ENCODE results near the gene JPH2. TPM values are rescaled to one million over a fixed set of nuclear protein-coding genes. Genes with fewer than 3 reads are reported as not detected.

JPH2 gene
- total RNA-seq, 6 donors from 2014 or later = 3.5 to 9.2 (median 5.0) TPM

- Histone ChIP-seq H3K36me3 (no peaks in the 10 kb centered on the region), H3K4me3 (peak overlapping the region; percentile 34 to 46 (median 36)), H3K27ac (peak overlapping the region in 3 of 4 donors; percentile 45 to 73 (median 68)), H3K27me3 (peaks cover 0 to 12% (median 4%) of the 10 kb centered on the region in 4 donors), H3K4me1 (peaks cover 12 to 19% (median 16%) of the 10 kb centered on the region in 4 donors), H3K9me3 (no peaks in the 10 kb centered on the region)
- DNase-seq = peak in 1 of 2 donors; percentile 51
- no peak for ATAC-seq (ENCODE audit: low FRiP score in 2 of 2)
- 4 to 18% methylated on average over 4 to 14 of the region's 14 CpGs for WGBS, 2 donors
- TF ChIP-seq EP300 (IDR thresholded peaks at IDR 0.05) = no peak
- TF ChIP-seq POLR2A (IDR thresholded peaks at IDR 0.05) = no peak
- no peak for TF ChIP-seq POLR2AphosphoS5 (IDR thresholded peaks at IDR 0.05)
- TF ChIP-seq CTCF (IDR thresholded peaks at IDR 0.05) = no peak
These were observed 324 bp downstream of the JPH2 start for GRCh38 chr20:44186674-44187053.

GRCh38 chr20:44186201-44186600, 787 bp downstream of the JPH2 start:
- Histone ChIP-seq H3K9me3 (no peaks in the 10 kb centered on the region), H3K27ac (peak overlapping the region in 3 of 4 donors; percentile 45 to 73 (median 68)), H3K4me3 (peak overlapping the region; percentile 34 to 46 (median 36)), H3K36me3 (no peaks in the 10 kb centered on the region), H3K27me3 (peaks cover 0 to 12% (median 4%) of the 10 kb centered on the region in 4 donors), H3K4me1 (peaks cover 12 to 24% (median 16%) of the 10 kb centered on the region in 4 donors)
- DNase-seq (peak in 1 of 2 donors; percentile 46), ATAC-seq (ENCODE audit: low FRiP score in 2 of 2) (no peak)
- TF ChIP-seq CTCF (IDR thresholded peaks at IDR 0.05) (no peak), POLR2AphosphoS5 (IDR thresholded peaks at IDR 0.05) (no peak), POLR2A (IDR thresholded peaks at IDR 0.05) (no peak)
- 84 to 97% methylated on average over 10 to 14 of the region's 14 CpGs for WGBS, 2 donors

- ATAC-seq (ENCODE audit: low FRiP score in 2 of 2) (no peak), DNase-seq (no peak)
- Histone ChIP-seq H3K4me3 (peak overlapping the region in 2 of 4 donors; percentile 37 to 46), H3K27me3 (peaks cover 0 to 12% (median 4%) of the 10 kb centered on the region in 4 donors), H3K4me1 (peaks cover 12 to 24% (median 16%) of the 10 kb centered on the region in 4 donors), H3K36me3 (no peaks in the 10 kb centered on the region), H3K27ac (no peak overlapping the region), H3K9me3 (no peaks in the 10 kb centered on the region)
- WGBS, 2 donors = 78 to 96% methylated on average over 4 of the region's 4 CpGs
- TF ChIP-seq POLR2A (IDR thresholded peaks at IDR 0.05) (no peak), CTCF (IDR thresholded peaks at IDR 0.05) (no peak), EP300 (IDR thresholded peaks at IDR 0.05) (no peak), POLR2AphosphoS5 (IDR thresholded peaks at IDR 0.05) (no peak)
These were observed 1.4 kb downstream of the JPH2 start for GRCh38 chr20:44185574-44185973.

- Histone ChIP-seq H3K9me3 (no peaks in the 10 kb centered on the region), H3K4me3 (peak overlapping the region in 2 of 4 donors; percentile 2 to 5), H3K27me3 (peaks cover 0 to 12% (median 4%) of the 10 kb centered on the region in 4 donors), H3K36me3 (no peaks in the 10 kb centered on the region), H3K27ac (no peak overlapping the region), H3K4me1 (peaks cover 12 to 23% (median 16%) of the 10 kb centered on the region in 4 donors)
- DNase-seq (no peak), ATAC-seq (ENCODE audit: low FRiP score in 2 of 2) (no peak)
- WGBS, 2 donors = 68 to 79% methylated on average over 6 to 7 of the region's 7 CpGs
- TF ChIP-seq POLR2AphosphoS5 (IDR thresholded peaks at IDR 0.05) (no peak), POLR2A (IDR thresholded peaks at IDR 0.05) (no peak)
These were observed 3.7 kb downstream of the JPH2 start for GRCh38 chr20:44183282-44183681.

- H3K27me3 ChIP-seq = peaks cover 0 to 12% (median 4%) of the 10 kb centered on the region in 4 donors
- TF ChIP-seq POLR2A (IDR thresholded peaks at IDR 0.05) (no peak), CTCF (IDR thresholded peaks at IDR 0.05) (no peak), EP300 (IDR thresholded peaks at IDR 0.05) (no peak), POLR2AphosphoS5 (IDR thresholded peaks at IDR 0.05) (no peak)
- H3K4me3 ChIP-seq = peak overlapping the region in 1 of 4 donors; percentile 2
- no peaks in the 10 kb centered on the region for H3K36me3 ChIP-seq
- H3K27ac ChIP-seq = no peak overlapping the region
- peaks cover 10 to 19% (median 13%) of the 10 kb centered on the region in 4 donors for H3K4me1 ChIP-seq
- H3K9me3 ChIP-seq = no peaks in the 10 kb centered on the region
- ATAC-seq (ENCODE audit: low FRiP score in 2 of 2) (no peak), DNase-seq (no peak)
- 56 to 92% methylated on average over 2 to 3 of the region's 3 CpGs for WGBS, 2 donors
These were observed 4.1 kb downstream of the JPH2 start for GRCh38 chr20:44182863-44183262.
